ENCODE measurements around the gene CASTOR2.

Gene CASTOR2

DNA sequence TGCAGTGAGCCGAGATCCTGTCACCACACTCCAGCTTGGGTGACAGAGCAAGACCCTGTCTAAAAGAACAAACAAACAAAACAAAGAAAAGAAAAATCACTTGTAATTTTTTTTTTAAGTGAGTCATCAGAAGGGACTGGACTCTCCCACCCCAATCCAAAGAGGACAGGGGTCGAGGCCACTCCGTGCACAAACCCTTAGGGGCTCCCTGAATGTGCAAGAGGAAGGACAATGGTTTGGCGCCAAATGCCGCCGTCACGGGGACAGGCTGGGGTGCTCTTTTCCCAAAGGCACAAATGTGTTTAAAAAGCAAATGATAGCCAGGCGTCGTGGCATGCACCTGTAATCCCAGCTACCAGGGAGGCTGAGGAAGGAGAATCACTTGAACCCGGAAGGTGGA, 85.3 kb downstream of the CASTOR2 start:
- no peak for DNase-seq (ENCODE audit: low read depth)
- TF ChIP-seq, protein P1, sequence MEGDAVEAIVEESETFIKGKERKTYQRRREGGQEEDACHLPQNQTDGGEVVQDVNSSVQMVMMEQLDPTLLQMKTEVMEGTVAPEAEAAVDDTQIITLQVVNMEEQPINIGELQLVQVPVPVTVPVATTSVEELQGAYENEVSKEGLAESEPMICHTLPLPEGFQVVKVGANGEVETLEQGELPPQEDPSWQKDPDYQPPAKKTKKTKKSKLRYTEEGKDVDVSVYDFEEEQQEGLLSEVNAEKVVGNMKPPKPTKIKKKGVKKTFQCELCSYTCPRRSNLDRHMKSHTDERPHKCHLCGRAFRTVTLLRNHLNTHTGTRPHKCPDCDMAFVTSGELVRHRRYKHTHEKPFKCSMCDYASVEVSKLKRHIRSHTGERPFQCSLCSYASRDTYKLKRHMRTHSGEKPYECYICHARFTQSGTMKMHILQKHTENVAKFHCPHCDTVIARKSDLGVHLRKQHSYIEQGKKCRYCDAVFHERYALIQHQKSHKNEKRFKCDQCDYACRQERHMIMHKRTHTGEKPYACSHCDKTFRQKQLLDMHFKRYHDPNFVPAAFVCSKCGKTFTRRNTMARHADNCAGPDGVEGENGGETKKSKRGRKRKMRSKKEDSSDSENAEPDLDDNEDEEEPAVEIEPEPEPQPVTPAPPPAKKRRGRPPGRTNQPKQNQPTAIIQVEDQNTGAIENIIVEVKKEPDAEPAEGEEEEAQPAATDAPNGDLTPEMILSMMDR (IDR thresholded peaks at IDR 0.05; ENCODE audit: insufficient read depth, low read depth, low read length, missing control alignments), result no peak
- no peak overlapping the region for H3K4me3 ChIP-seq (ENCODE audit: low read depth, low read length)

- TF ChIP-seq, protein P1 (IDR thresholded peaks at IDR 0.05; ENCODE audit: insufficient read depth, low read depth, low read length, missing control alignments), result no peak
- DNase-seq (ENCODE audit: low read depth), result no peak
- H3K4me3 ChIP-seq (ENCODE audit: low read depth, low read length), result no peak overlapping the region
Measured at GRCh38 chr7:75050501-75050900, 86.0 kb downstream of the CASTOR2 start.

DNA sequence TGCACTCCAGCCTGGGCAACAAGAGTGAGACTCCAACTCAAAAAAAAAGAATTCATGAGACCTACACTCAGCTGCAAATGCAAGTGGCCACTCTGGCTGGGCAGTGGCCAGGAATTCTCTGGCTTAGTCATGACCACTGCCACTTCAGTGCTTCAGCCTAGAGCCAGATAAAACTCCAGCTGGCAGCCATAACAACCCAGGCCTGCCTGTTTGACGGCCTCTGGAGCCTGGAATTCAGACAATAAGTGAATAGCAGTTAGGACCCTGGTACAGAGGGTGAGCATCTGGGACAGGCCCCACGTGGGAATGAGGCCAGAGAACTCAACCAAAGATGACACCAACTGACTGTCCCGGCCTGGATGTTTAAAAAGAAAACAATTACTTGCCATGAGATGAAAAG, 90.2 kb downstream of the CASTOR2 start:
- DNase-seq (ENCODE audit: low read depth), result no peak
- TF ChIP-seq, protein P1 (IDR thresholded peaks at IDR 0.05; ENCODE audit: insufficient read depth, low read depth, low read length, missing control alignments), result no peak
- H3K4me3 ChIP-seq (ENCODE audit: low read depth, low read length), result no peak overlapping the region

DNA sequence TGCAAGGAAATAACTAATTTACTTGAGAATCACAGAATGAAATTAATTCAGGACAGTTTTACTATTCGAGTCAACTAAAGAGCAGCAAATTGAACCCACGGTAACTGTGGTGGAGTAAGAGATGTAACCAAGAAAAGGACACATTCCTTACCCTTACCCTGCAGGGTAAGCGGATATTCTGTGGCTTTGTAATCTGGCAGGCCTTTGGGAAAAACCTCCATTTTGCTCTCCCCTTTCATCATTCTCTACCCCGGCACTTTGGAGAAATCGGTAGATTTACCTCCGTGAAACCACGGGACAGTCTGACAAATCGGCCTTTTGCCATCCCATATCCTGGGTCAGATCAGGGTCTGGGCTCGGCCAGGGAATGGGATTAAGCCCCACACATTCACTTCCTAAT, 90.7 kb downstream of the CASTOR2 start:
- DNase-seq (ENCODE audit: low read depth), result no peak
- TF ChIP-seq, protein P1 (IDR thresholded peaks at IDR 0.05; ENCODE audit: insufficient read depth, low read depth, low read length, missing control alignments), result no peak
- no peak overlapping the region for H3K4me3 ChIP-seq (ENCODE audit: low read depth, low read length)

GRCh38 chr7:75055830-75056772, 91.6 kb downstream of the CASTOR2 start:
- TF ChIP-seq, protein P1 (IDR thresholded peaks at IDR 0.05; ENCODE audit: insufficient read depth, low read depth, low read length, missing control alignments), result no peak
- H3K4me3 ChIP-seq (ENCODE audit: low read depth, low read length), result no peak overlapping the region
- DNase-seq (ENCODE audit: low read depth), result no peak

GRCh38 chr7:75058406-75058805, 93.9 kb downstream of the CASTOR2 start:
- no peak for DNase-seq (ENCODE audit: low read depth)
- TF ChIP-seq, protein P1 (IDR thresholded peaks at IDR 0.05; ENCODE audit: insufficient read depth, low read depth, low read length, missing control alignments), result no peak
- no peak overlapping the region for H3K4me3 ChIP-seq (ENCODE audit: low read depth, low read length)

All from GM12865 (cell line).